Progenitor cell of endocrine pancreas (in vitro differentiated cells): ENCODE results near the gene LTBP1. TPM values are rescaled to one million over a fixed set of nuclear protein-coding genes. Genes with fewer than 3 reads are reported as not detected.

Experiments used
- DNase-seq: peaks from one replicate; pipeline ENCODE4 v3.0.0; 2021; ENCODE audit warnings: low spot score; ENCODE audit not compliant: unreplicated experiment
- H3K27ac Mint-ChIP-seq: 2 replicates; pipeline ENCODE4 v1.8.0; 2021; ENCODE audit warnings: mild to moderate bottlenecking, moderate library complexity, mixed read lengths
- H3K27me3 Mint-ChIP-seq: 2 replicates; pipeline ENCODE4 v1.8.0; 2021; ENCODE audit warnings: mixed read lengths
- H3K36me3 Mint-ChIP-seq: 2 replicates; pipeline ENCODE4 v1.8.0; 2022; ENCODE audit warnings: mixed read lengths; ENCODE audit not compliant: insufficient read depth
- H3K4me1 Mint-ChIP-seq: 2 replicates; pipeline ENCODE4 v1.8.0; 2021; ENCODE audit warnings: low read depth, mixed read lengths
- H3K4me3 Mint-ChIP-seq: 2 replicates; pipeline ENCODE4 v1.8.0; 2021; ENCODE audit warnings: low read depth, mild to moderate bottlenecking, moderate library complexity, mixed read lengths
- H3K9me3 Mint-ChIP-seq: 2 replicates; pipeline ENCODE4 v1.8.0; 2021; ENCODE audit warnings: low read depth, mixed read lengths
- total RNA-seq: library from RNA; stranded (reverse); gene quantifications from 2 replicates; pipeline ENCODE4 v1.2.1, GENCODE V29; 2021
- TF ChIP-seq, protein P1 (sequence below): fragments of 200-600 bp; sonication (generic); IDR thresholded peaks from one replicate; pipeline ENCODE4 v1.5.0; 2021; ENCODE audit warnings: antibody characterized with exemption, mild to moderate bottlenecking; ENCODE audit not compliant: unreplicated experiment

LTBP1 gene
- total RNA-seq, 1 donor from 2014 or later, result 63.0 TPM

GRCh38 chr2:33316328-33316727 is 369.6 kb downstream of the LTBP1 start:
- H3K27ac Mint-ChIP-seq, result no peak overlapping the region
- H3K9me3 Mint-ChIP-seq, result no peaks in the 10 kb centered on the region
- no peaks in the 10 kb centered on the region for H3K27me3 Mint-ChIP-seq
- H3K4me1 Mint-ChIP-seq, result peaks cover 4% of the 10 kb centered on the region
- no peak for DNase-seq
- no peaks in the 10 kb centered on the region for H3K36me3 Mint-ChIP-seq
- TF ChIP-seq, protein P1, sequence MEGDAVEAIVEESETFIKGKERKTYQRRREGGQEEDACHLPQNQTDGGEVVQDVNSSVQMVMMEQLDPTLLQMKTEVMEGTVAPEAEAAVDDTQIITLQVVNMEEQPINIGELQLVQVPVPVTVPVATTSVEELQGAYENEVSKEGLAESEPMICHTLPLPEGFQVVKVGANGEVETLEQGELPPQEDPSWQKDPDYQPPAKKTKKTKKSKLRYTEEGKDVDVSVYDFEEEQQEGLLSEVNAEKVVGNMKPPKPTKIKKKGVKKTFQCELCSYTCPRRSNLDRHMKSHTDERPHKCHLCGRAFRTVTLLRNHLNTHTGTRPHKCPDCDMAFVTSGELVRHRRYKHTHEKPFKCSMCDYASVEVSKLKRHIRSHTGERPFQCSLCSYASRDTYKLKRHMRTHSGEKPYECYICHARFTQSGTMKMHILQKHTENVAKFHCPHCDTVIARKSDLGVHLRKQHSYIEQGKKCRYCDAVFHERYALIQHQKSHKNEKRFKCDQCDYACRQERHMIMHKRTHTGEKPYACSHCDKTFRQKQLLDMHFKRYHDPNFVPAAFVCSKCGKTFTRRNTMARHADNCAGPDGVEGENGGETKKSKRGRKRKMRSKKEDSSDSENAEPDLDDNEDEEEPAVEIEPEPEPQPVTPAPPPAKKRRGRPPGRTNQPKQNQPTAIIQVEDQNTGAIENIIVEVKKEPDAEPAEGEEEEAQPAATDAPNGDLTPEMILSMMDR, result no peak
- H3K4me3 Mint-ChIP-seq, result no peak overlapping the region

GRCh38 chr2:33317369-33318007 is 370.7 kb downstream of the LTBP1 start:
- TF ChIP-seq, protein P1, result no peak
- peaks cover 4% of the 10 kb centered on the region for H3K4me1 Mint-ChIP-seq
- H3K4me3 Mint-ChIP-seq, result no peak overlapping the region
- DNase-seq, result no peak
- no peak overlapping the region for H3K27ac Mint-ChIP-seq
- no peaks in the 10 kb centered on the region for H3K36me3 Mint-ChIP-seq
- H3K9me3 Mint-ChIP-seq, result no peaks in the 10 kb centered on the region
- no peaks in the 10 kb centered on the region for H3K27me3 Mint-ChIP-seq

GRCh38 chr2:33318456-33318855 is 371.7 kb downstream of the LTBP1 start:
- Mint-ChIP-seq H3K27ac (no peak overlapping the region), H3K9me3 (no peaks in the 10 kb centered on the region), H3K4me3 (no peak overlapping the region), H3K36me3 (no peaks in the 10 kb centered on the region), H3K4me1 (peaks cover 4% of the 10 kb centered on the region), H3K27me3 (no peaks in the 10 kb centered on the region)
- TF ChIP-seq, protein P1, result no peak
- no peak for DNase-seq

GRCh38 chr2:33320573-33320972 is 373.8 kb downstream of the LTBP1 start:
- peaks cover 4% of the 10 kb centered on the region for H3K4me1 Mint-ChIP-seq
- TF ChIP-seq, protein P1, result no peak
- H3K4me3 Mint-ChIP-seq, result no peak overlapping the region
- no peaks in the 10 kb centered on the region for H3K27me3 Mint-ChIP-seq
- H3K36me3 Mint-ChIP-seq, result no peaks in the 10 kb centered on the region
- no peak overlapping the region for H3K27ac Mint-ChIP-seq
- no peaks in the 10 kb centered on the region for H3K9me3 Mint-ChIP-seq
- no peak for DNase-seq

- Mint-ChIP-seq H3K27ac (no peak overlapping the region), H3K36me3 (no peaks in the 10 kb centered on the region), H3K4me1 (peaks cover 4% of the 10 kb centered on the region), H3K4me3 (no peak overlapping the region), H3K27me3 (no peaks in the 10 kb centered on the region), H3K9me3 (no peaks in the 10 kb centered on the region)
- no peak for DNase-seq
- TF ChIP-seq, protein P1, result no peak
These were observed 374.6 kb downstream of the LTBP1 start for GRCh38 chr2:33321236-33321771.
